HepG2 (cell line): ENCODE data around the gene APOC4. TPM values are rescaled to one million over a fixed set of nuclear protein-coding genes. Genes with fewer than 3 reads are reported as not detected.

Experiments
- ARNT2 ChIP-seq: sonication (generic); formaldehyde crosslinking; IDR thresholded peaks from 2 replicates; pipeline ENCODE4 v1.8.0; 2022; ENCODE audit warnings: mild to moderate bottlenecking, low read depth, missing genetic modification reagents, moderate library complexity
- ASH2L ChIP-seq: fragments of 300-600, 200-600 bp; sonication (generic); IDR thresholded peaks from 2 replicates; pipeline ENCODE4 v1.7.0; 2017; ENCODE audit warnings: low read depth, mild to moderate bottlenecking, moderate library complexity, mixed read lengths, low read length; ENCODE audit not compliant: insufficient read length
- ZNF318 ChIP-seq: sonication (generic); formaldehyde crosslinking; IDR thresholded peaks from 2 replicates; pipeline ENCODE4 v1.4.0; 2020; ENCODE audit warnings: mild to moderate bottlenecking, missing genetic modification reagents
- polyA plus RNA-seq, 8 experiments: library from polyadenylated mRNA; depleted of rRNA in 3 of 8; stranded (reverse) in 7 of 8; unstranded in 1 of 8; fragments of >200 nt; fragmentation: Illumina TruSeq in 4 of 8; extraction: Trizol in 4 of 8; gene quantifications; 2 replicates each; pipeline versions ENCODE4 v1.2.1 to v1.2.3, GENCODE V29; 2011 to 2016; ENCODE audit warnings: low read depth in 4 of 8, missing spikeins in 1 of 8, mixed read lengths in 1 of 8; ENCODE audit not compliant: insufficient read depth in 1 of 8
- total RNA-seq, 5 experiments: library from RNA; depleted of rRNA; stranded (reverse); fragments of >200 nt; fragmentation: Illumina TruSeq; extraction: Trizol; gene quantifications; 2 replicates each; pipeline ENCODE4 v1.2.3, GENCODE V29; 2016; ENCODE audit warnings: low read depth in 1 of 5

APOC4 gene
- total and polyA plus RNA-seq, 2 of the 13 experiments (the other 11 are each of a cell fraction or from before 2014, with no cell fraction given), result 0.46 TPM; not detected in 1

GRCh38 chr19:44954278-44954648 is 12.2 kb downstream of the APOC4 start (continued):
- TF ChIP-seq ZNF318 (CRISPR knock-in tag), result no peak
- no peak for TF ChIP-seq ASH2L
- no peak for TF ChIP-seq ARNT2 (CRISPR knock-in tag)
